Body of pancreas (tissue), 4 donors: ENCODE data around the gene ASPG. TPM values are rescaled to one million over a fixed set of nuclear protein-coding genes. Genes with fewer than 3 reads are reported as not detected.

Experiments
- ATAC-seq: fragments of 150-250 bp; one replicate; pipeline ENCODE4 v1.9.1; 2016
- DNase-seq, 4 donors: peaks; one replicate each; pipeline ENCODE4 v3.0.0-alpha.2; 2019
- H3K27ac ChIP-seq, 4 donors: fragments of 200-600 bp; sonication (generic); 1 replicate in 3 of 4; 2 replicates in 1 of 4; pipeline versions ENCODE4 v1.5.1 to v1.6.1; 2016 to 2019; ENCODE audit warnings: mild to moderate bottlenecking in 1 of 4, mixed read lengths in 1 of 4, moderate library complexity in 1 of 4
- H3K27me3 ChIP-seq, 2 donors: fragments of 200-600 bp; sonication (generic); one replicate each; pipeline ENCODE4 v1.6.0; 2016; ENCODE audit warnings: mild to moderate bottlenecking in 1 of 2
- H3K36me3 ChIP-seq, 2 donors: fragments of 200-600 bp; sonication (generic); replicated peaks in 1 of 2; 2 replicates each; pipeline ENCODE4 v1.5.1; 2016; ENCODE audit warnings: low read depth in 2 of 2; ENCODE audit not compliant: insufficient read depth in 1 of 2
- H3K4me1 ChIP-seq: fragments of 200-600 bp; sonication (generic); one replicate; pipeline ENCODE4 v1.6.0; 2016
- H3K4me3 ChIP-seq, 2 donors: fragments of 200-600 bp; sonication (generic); 1 replicate in 1 of 2; 2 replicates in 1 of 2; pipeline ENCODE4 v1.5.1; 2016 to 2019
- H3K9me3 ChIP-seq, 3 donors: fragments of 200-600 bp; sonication (generic); 1 replicate in 2 of 3; 2 replicates in 1 of 3; pipeline ENCODE4 v1.5.1; 2016
- CTCF ChIP-seq, 7 experiments: fragments of 450-650 bp in 4 of 7; fragments of 200-600 bp in 3 of 7; sonication (generic) in 3 of 7; IDR thresholded peaks; one replicate each; pipeline ENCODE4 v1.5.1; 2016 to 2019; ENCODE audit warnings: antibody characterized with exemption in 7 of 7
- POLR2A ChIP-seq, 3 donors: fragments of 450-650 bp; IDR thresholded peaks; one replicate each; pipeline ENCODE4 v1.6.1; 2016; ENCODE audit warnings: antibody characterized with exemption in 3 of 3, mild to moderate bottlenecking in 2 of 3
- WGBS, 2 donors: methylation state at CpG; one replicate each; pipeline ENCODE4 v1.1.5; 2017; 5-methylcytosine and 5-hydroxymethylcytosine counted together
- intact Hi-C: fragments of 100-400 bp; cut with DNase I; formaldehyde crosslinking; loops from one replicate; pipeline ENCODE4 v1.15.1; 2023
- total RNA-seq, 2 donors: library from RNA; depleted of rRNA; stranded (reverse); fragments of >200 nt; gene quantifications; one replicate each; pipeline ENCODE4 v1.1.0, GENCODE V29; 2016

The ASPG gene
- total RNA-seq, 2 donors from 2014 or later = 0.52 to 0.99 TPM

GRCh38 chr14:104094709-104095425 is 9.4 kb downstream of the ASPG start:
- DNase-seq (peak; percentile 61 to 82 (median 76)), ATAC-seq (peak; percentile 77)
- Histone ChIP-seq H3K4me3 (no peak overlapping the region), H3K4me1 (peaks cover 7% of the 10 kb centered on the region), H3K27me3 (no peaks in the 10 kb centered on the region), H3K36me3 (no peaks in the 10 kb centered on the region), H3K9me3 (no peaks in the 10 kb centered on the region), H3K27ac (no peak overlapping the region)
- 27 to 40% methylated on average over 5 to 19 of the region's 35 CpGs for WGBS, 2 donors
- intact Hi-C loops = loop anchor here (5.0 kb wide), 1 partner anchor 32 kb away; no protein-coding TSS in a partner anchor
- TF ChIP-seq CTCF (IDR thresholded peaks at IDR 0.05) = peak; percentile 77 to 98 (median 87)
- no peak for TF ChIP-seq POLR2A (IDR thresholded peaks at IDR 0.05)

GRCh38 chr14:104095426-104096310 is 10.2 kb downstream of the ASPG start:
- Histone ChIP-seq H3K36me3 (no peaks in the 10 kb centered on the region), H3K27ac (no peak overlapping the region), H3K27me3 (no peaks in the 10 kb centered on the region), H3K9me3 (no peaks in the 10 kb centered on the region), H3K4me3 (no peak overlapping the region), H3K4me1 (peaks cover 7% of the 10 kb centered on the region)
- DNase-seq (no peak), ATAC-seq (no peak)
- TF ChIP-seq CTCF (IDR thresholded peaks at IDR 0.05) (no peak), POLR2A (IDR thresholded peaks at IDR 0.05) (no peak)
- 67 to 71% methylated on average over 16 to 31 of the region's 31 CpGs for WGBS, 2 donors
- intact Hi-C loops = no loop called here

- no peaks in the 10 kb centered on the region for H3K27me3 ChIP-seq
- DNase-seq (no peak), ATAC-seq (no peak)
- intact Hi-C loops = no loop called here
- H3K4me1 ChIP-seq = peaks cover 7% of the 10 kb centered on the region
- H3K4me3 ChIP-seq = no peak overlapping the region
- no peaks in the 10 kb centered on the region for H3K36me3 ChIP-seq
- WGBS, 2 donors = 68 to 71% methylated on average over 14 of the region's 14 CpGs
- no peaks in the 10 kb centered on the region for H3K9me3 ChIP-seq
- no peak overlapping the region for H3K27ac ChIP-seq
- no peak for TF ChIP-seq CTCF (IDR thresholded peaks at IDR 0.05)
- no peak for TF ChIP-seq POLR2A (IDR thresholded peaks at IDR 0.05)
These were observed 10.8 kb downstream of the ASPG start for GRCh38 chr14:104096318-104096717.

DNA sequence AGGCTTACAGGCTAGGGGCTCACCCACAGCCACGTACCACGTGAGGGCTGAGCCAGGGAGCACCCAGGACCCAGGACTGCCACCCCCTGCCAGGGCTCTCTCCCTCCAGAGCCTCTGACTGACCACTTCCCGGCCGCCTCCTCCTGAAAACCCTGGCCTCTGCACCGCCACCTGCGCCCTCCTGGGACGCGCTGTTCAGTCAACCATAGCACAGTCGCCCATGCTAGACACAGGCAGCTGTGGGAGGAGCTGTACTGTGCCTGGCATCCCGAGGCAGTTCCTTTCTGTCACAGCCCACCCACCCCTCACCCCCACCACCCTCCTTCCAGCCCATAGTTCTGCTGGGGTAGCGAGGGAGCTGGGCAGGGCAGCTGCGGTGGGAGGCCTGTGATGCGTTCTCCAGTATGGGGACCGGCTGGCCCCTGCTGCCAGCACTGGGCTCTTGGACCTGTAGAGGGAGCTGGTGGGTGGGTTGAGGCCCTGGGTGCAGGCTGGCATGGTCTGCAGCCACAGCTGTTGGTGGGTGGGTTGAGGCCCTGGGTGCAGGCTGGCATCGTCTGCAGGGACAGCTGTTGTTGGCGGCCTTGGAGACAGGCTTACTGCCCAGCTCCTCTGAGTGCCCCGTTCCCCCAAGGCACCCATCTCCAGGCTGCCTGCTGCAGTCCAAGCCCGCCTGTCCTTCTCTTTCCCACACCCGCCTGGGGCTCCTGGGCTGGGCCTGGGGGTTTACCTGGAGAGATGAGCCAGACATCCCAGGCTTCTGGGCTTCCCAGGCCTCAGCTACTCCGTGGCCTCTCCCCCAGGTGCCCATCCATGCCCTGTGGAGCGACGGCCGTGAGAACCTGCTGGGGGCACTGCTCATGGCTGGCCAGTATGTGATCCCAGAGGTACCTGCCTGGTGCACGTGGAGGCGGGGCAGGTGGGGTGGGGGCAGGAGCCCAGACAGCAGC is 11.5 kb downstream of the ASPG start:
- no peak overlapping the region for H3K4me3 ChIP-seq
- no peak for ATAC-seq
- DNase-seq = no peak
- H3K27ac ChIP-seq = no peak overlapping the region
- H3K9me3 ChIP-seq = no peaks in the 10 kb centered on the region
- 67 to 74% methylated on average over 14 to 19 of the region's 25 CpGs for WGBS, 2 donors
- H3K27me3 ChIP-seq = no peaks in the 10 kb centered on the region
- H3K4me1 ChIP-seq = peaks cover 7% of the 10 kb centered on the region
- intact Hi-C loops = no loop called here
- TF ChIP-seq POLR2A (IDR thresholded peaks at IDR 0.05) (no peak), CTCF (IDR thresholded peaks at IDR 0.05) (no peak)
- H3K36me3 ChIP-seq = no peaks in the 10 kb centered on the region
